Heart left ventricle (tissue), 16 donors: ENCODE data around the gene OSGEP. TPM values are rescaled to one million over a fixed set of nuclear protein-coding genes. Genes with fewer than 3 reads are reported as not detected.
A peak's percentile ranks its signal among the peaks of the same experiment; 100 is the strongest.

Experiments used
- ATAC-seq, 4 donors: fragments of 200-7000 bp; cut with Tn5 transposase; one replicate each; pipeline ENCODE4 v1.9.1; 2020 to 2022; ENCODE audit warnings: moderate library complexity in 4 of 4, mild to moderate bottlenecking in 3 of 4, moderate number of reproducible peaks in 1 of 4
- DNase-seq, 5 donors: peaks; one replicate each; pipeline ENCODE4 v3.0.0-alpha.2; 2020
- H3K27ac ChIP-seq, 12 donors: fragments of 200-600 bp; sonication (generic) in 4 of 12; one replicate each; pipeline versions ENCODE4 v1.5.0 to v1.8.0; 2016 to 2022; ENCODE audit warnings: mild to moderate bottlenecking in 2 of 12
- H3K27me3 ChIP-seq, 9 donors: fragments of 200-600 bp; sonication (generic) in 2 of 9; one replicate each; pipeline versions ENCODE4 v1.5.1 to v1.8.0; 2016 to 2022; ENCODE audit warnings: mild to moderate bottlenecking in 3 of 9
- H3K36me3 ChIP-seq, 9 donors: fragments of 200-600 bp; sonication (generic) in 2 of 9; one replicate each; pipeline versions ENCODE4 v1.5.0 to v1.8.0; 2018 to 2022; ENCODE audit warnings: mild to moderate bottlenecking in 2 of 9
- H3K4me1 ChIP-seq, 12 donors: fragments of 200-600 bp; sonication (generic) in 4 of 12; one replicate each; pipeline versions ENCODE4 v1.5.0 to v1.8.0; 2016 to 2022; ENCODE audit warnings: mild to moderate bottlenecking in 3 of 12
- H3K4me3 ChIP-seq, 12 donors: fragments of 200-600 bp; sonication (generic) in 4 of 12; one replicate each; pipeline versions ENCODE4 v1.5.0 to v1.8.0; 2017 to 2022; ENCODE audit warnings: mild to moderate bottlenecking in 9 of 12, moderate library complexity in 4 of 12
- H3K9me3 ChIP-seq, 12 donors: fragments of 200-600 bp; sonication (generic) in 4 of 12; one replicate each; pipeline versions ENCODE4 v1.5.0 to v1.8.0; 2016 to 2022; ENCODE audit warnings: mild to moderate bottlenecking in 1 of 12
- POLR2A ChIP-seq, 2 donors: fragments of 450-650 bp; IDR thresholded peaks; one replicate each; pipeline ENCODE4 v1.6.1; 2017; ENCODE audit warnings: antibody characterized with exemption in 2 of 2, mild to moderate bottlenecking in 2 of 2, moderate library complexity in 2 of 2
- WGBS, 4 donors: extraction: QIAGEN DNeasy Blood & Tissue Kit in 2 of 4; methylation state at CpG; one replicate each; pipeline versions ENCODE4 v1.1.5 to v1.1.7; 2013 to 2018; 5-methylcytosine and 5-hydroxymethylcytosine counted together
- intact Hi-C, 10 donors: fragments of 100-400 bp; cut with DNase I; formaldehyde crosslinking; loops; one replicate each; pipeline versions ENCODE4 v1.11.1 to v1.14.2; 2022
- polyA plus RNA-seq, 2 donors: library from polyadenylated mRNA; stranded (reverse); fragments of 200-250 nt; gene quantifications; one replicate each; pipeline ENCODE4 v1.2.3, GENCODE V29; 2013
- total RNA-seq, 9 donors: library from RNA; depleted of rRNA in 2 of 9; stranded (reverse); fragments of >200 nt in 2 of 9; fragmentation: NEBNext Ultra II Directional in 3 of 9; extraction: Animal tissue kit (Norgen Biotek cat#: 25700) in 3 of 9; gene quantifications; one replicate each; pipeline versions ENCODE4 v1.1.0 to v1.2.4, GENCODE V29; 2016 to 2023
- TF ChIP-seq, protein P1 (sequence below), 12 donors: fragments of 200-600 bp; sonication (generic) in 4 of 12; IDR thresholded peaks; one replicate each; pipeline versions ENCODE4 v1.5.0 to v1.8.0; 2018 to 2022; ENCODE audit warnings: antibody characterized with exemption in 12 of 12, mild to moderate bottlenecking in 5 of 12
- donor health status: ischemic (EF 13 %, LVEDD 7.1; RV severe dilation, severe dysfunction).
- donor health status: healthy with polysubstance abuse.
- donor health status: DM: no; HTN: yes; CAD: no.
- donor health status: DM: no; HTN: no; CAD: no.
- donor health status: ischemic (EF 25% LVEDD 6.9; RV normal size, moderate dysfunction).
- donor health status: ischemic (EF 25% LVEDD 5.7; RV mildly dilated, moderate dysfunction).
- donor health status: healthy.
- donor health status: DM: yes; HTN: yes; CAD: no.
- donor health status: ischemic (EF 35%, LVEDD 5.7; RV mildly dilated, moderate dysfunction).
- donor health status: nonischemic (EF 11% LVEDD 7.7; RV severe dilation, severe dysfunction).
- donor health status: DM: yes; HTN: yes; CAD: no.
- donor health status: PGD.
- donor health status: ischemic (EF 29% LVEDD 5.4; RV normal size, mild dysfunction).
- donor health status: nonischemic (EF 23%, LVEDD 6.1; RV moderate dilation, normal function).

The OSGEP gene
- total and polyA plus RNA-seq, 11 donors: 16.1 to 40.9 (median 21.6) TPM

DNA sequence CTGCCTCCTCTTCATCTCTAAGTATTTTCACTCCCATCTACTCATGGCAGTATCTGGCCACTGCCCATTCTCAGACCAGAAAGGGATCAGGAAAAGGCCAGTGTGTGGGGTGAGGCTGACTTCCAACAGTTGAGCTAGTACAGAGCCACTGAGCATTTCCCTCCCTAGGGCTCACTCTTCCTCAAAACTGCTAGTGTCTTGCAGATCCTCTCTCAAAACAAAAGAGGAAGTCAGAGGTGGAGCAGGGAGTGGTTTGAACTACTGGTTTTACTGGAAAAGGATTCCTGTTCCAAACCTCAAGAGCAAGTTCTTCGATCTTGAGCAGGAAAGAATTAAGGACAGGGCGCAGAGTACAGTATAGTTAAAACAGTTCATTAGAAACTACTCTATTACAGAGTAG lies 39.0 kb upstream of the OSGEP start:
- ATAC-seq: peak in 3 of 4 donors; percentile 75 to 86 (median 85)
- DNase-seq: peak in 4 of 5 donors; percentile 21 to 46 (median 33)
- peak overlapping the region in 9 of 12 donors; percentile 15 to 69 (median 42) for H3K27ac ChIP-seq

DNA sequence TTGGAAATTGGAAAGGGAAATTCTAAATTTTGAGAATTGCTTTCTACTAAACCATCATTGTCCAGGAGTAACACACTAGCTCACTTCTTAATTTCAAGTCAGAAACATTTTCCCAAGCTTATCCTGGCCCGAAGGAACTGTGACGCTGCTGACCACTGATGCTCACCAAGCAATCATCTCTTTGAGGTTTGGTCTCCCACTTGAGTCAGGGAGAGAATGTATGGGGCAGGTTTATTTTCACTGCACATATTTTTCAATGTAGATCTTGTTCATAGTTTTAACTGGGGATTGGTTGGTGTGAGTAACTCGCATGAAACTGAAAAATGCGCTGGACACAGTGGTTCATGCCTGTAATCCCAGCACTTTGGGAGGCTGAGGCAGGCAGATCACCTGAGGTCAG lies 37.9 kb upstream of the OSGEP start:
- ATAC-seq (no peak), DNase-seq (no peak)
- H3K27me3 ChIP-seq: no peaks in the 10 kb centered on the region
- H3K9me3 ChIP-seq: no peaks in the 10 kb centered on the region
- H3K4me1 ChIP-seq: peaks cover 0 to 55% (median 6%) of the 10 kb centered on the region in 12 donors
- 95 to 98% (median 97%) methylated on average over 4 of the region's 4 CpGs for WGBS, 4 donors
- H3K4me3 ChIP-seq: no peak overlapping the region
- H3K27ac ChIP-seq: no peak overlapping the region
- TF ChIP-seq, protein P1, sequence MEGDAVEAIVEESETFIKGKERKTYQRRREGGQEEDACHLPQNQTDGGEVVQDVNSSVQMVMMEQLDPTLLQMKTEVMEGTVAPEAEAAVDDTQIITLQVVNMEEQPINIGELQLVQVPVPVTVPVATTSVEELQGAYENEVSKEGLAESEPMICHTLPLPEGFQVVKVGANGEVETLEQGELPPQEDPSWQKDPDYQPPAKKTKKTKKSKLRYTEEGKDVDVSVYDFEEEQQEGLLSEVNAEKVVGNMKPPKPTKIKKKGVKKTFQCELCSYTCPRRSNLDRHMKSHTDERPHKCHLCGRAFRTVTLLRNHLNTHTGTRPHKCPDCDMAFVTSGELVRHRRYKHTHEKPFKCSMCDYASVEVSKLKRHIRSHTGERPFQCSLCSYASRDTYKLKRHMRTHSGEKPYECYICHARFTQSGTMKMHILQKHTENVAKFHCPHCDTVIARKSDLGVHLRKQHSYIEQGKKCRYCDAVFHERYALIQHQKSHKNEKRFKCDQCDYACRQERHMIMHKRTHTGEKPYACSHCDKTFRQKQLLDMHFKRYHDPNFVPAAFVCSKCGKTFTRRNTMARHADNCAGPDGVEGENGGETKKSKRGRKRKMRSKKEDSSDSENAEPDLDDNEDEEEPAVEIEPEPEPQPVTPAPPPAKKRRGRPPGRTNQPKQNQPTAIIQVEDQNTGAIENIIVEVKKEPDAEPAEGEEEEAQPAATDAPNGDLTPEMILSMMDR (IDR thresholded peaks at IDR 0.05): no peak
- TF ChIP-seq POLR2A (IDR thresholded peaks at IDR 0.05): no peak
- intact Hi-C loops: no loop called here
- no peaks in the 10 kb centered on the region for H3K36me3 ChIP-seq

More for the DNA sequence above, 39.0 kb upstream of the OSGEP start:
- intact Hi-C loops: no loop called here
- no peaks in the 10 kb centered on the region for H3K36me3 ChIP-seq
- WGBS, 4 donors: 27 to 75% (median 55%) methylated on average over 2 of the region's 2 CpGs
- no peak overlapping the region for H3K4me3 ChIP-seq
- TF ChIP-seq, protein P1 (IDR thresholded peaks at IDR 0.05): no peak
- no peak for TF ChIP-seq POLR2A (IDR thresholded peaks at IDR 0.05)
- no peaks in the 10 kb centered on the region for H3K9me3 ChIP-seq
- peaks cover 0 to 54% (median 8%) of the 10 kb centered on the region in 12 donors for H3K4me1 ChIP-seq
- no peaks in the 10 kb centered on the region for H3K27me3 ChIP-seq

- Histone ChIP-seq H3K27ac (peak overlapping the region in 9 of 12 donors; percentile 28 to 69 (median 54)), H3K27me3 (peaks cover 0 to 4% (median 0%) of the 10 kb centered on the region in 9 donors), H3K36me3 (no peaks in the 10 kb centered on the region), H3K9me3 (no peaks in the 10 kb centered on the region), H3K4me3 (no peak overlapping the region), H3K4me1 (peaks cover 0 to 61% (median 6%) of the 10 kb centered on the region in 12 donors)
- 27 to 32% (median 28%) methylated on average over 6 of the region's 6 CpGs for WGBS, 4 donors
- intact Hi-C loops: no loop called here
- DNase-seq (no peak), ATAC-seq (no peak)
- TF ChIP-seq, protein P1 (IDR thresholded peaks at IDR 0.05): no peak
- TF ChIP-seq POLR2A (IDR thresholded peaks at IDR 0.05): no peak
Observed at GRCh38 chr14:20490563-20490962, 36.0 kb upstream of the OSGEP start.

DNA sequence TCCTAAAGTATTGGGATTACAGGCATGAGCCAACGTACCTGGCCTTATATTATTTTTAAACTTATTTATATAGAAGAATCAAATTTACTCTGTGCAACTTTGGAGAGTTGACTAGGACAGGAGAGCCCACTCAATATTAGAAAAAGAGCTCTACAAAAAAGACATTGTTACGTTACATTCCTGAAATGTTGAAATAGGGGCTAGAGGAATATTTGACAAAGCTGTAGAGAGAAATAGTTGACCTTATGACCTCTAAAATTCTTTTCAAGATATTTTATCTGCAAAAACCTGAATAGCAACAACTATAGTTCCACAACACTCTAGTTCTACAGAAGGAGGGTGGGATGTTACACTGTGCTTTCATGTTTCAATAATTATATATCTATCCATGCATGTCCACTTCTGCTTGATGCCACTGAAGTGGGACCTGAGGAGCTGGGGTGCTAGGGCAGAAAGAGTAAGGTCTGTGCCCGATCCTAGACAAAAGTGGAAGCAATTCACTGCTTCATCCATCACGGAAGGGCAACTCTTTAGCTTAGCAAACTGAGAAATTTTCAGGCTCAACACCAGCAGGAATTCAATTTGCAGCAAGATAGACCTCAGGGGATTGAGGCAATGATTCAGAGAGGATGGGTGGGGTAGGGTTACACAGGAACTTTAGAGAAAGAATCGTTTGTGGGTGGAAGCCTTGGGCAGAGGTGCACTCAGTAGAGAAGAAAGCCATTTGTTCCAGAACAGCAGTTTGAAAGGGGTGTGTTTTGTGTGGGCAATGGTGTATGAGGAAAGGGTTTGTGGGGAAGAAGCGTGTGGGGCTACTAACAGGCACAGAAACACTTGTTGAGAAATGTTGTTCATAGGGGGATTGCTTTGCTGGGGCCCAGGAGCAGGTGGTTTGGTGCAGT lies 34.7 kb upstream of the OSGEP start:
- no peak overlapping the region for H3K4me3 ChIP-seq
- WGBS, 4 donors: 37 to 55% (median 54%) methylated on average over 6 of the region's 6 CpGs
- H3K9me3 ChIP-seq: no peaks in the 10 kb centered on the region
- peaks cover 0 to 48% (median 6%) of the 10 kb centered on the region in 12 donors for H3K4me1 ChIP-seq
- intact Hi-C loops: no loop called here
- DNase-seq (peak in 2 of 5 donors; percentile 19 to 22), ATAC-seq (peak; percentile 58 to 88 (median 76))
- H3K36me3 ChIP-seq: no peaks in the 10 kb centered on the region
- TF ChIP-seq POLR2A (IDR thresholded peaks at IDR 0.05): no peak
- TF ChIP-seq, protein P1 (IDR thresholded peaks at IDR 0.05): no peak
- peaks cover 0 to 9% (median 0%) of the 10 kb centered on the region in 9 donors for H3K27me3 ChIP-seq
- H3K27ac ChIP-seq: peak overlapping the region in 11 of 12 donors; percentile 28 to 69 (median 53)
